SK-MEL-5 (cell line): ENCODE data around the gene ZBTB20. TPM values are rescaled to one million over a fixed set of nuclear protein-coding genes. Genes with fewer than 3 reads are reported as not detected.

Experiments
- DNase-seq: peaks from one replicate; pipeline ENCODE4 v3.0.0-alpha.2; 2016; ENCODE audit warnings: low read depth, low spot score
- in situ Hi-C: cut with HindIII; loops from 2 replicates; pipeline ENCODE4 v1.10.0; 2016; ENCODE audit warnings: low sequenced_read_pairs, high pct_unique_total_duplicates, low pct_unique_long_range_greater_than_20kb
- total RNA-seq: library from RNA; depleted of rRNA; stranded (reverse); fragments of >200 nt; shearing (Covaris generic); gene quantifications from 2 replicates; pipeline ENCODE4 v1.2.3, GENCODE V29; 2014

Gene ZBTB20
- total RNA-seq, 1 experiment from 2014 or later = 2.9 TPM

DNA sequence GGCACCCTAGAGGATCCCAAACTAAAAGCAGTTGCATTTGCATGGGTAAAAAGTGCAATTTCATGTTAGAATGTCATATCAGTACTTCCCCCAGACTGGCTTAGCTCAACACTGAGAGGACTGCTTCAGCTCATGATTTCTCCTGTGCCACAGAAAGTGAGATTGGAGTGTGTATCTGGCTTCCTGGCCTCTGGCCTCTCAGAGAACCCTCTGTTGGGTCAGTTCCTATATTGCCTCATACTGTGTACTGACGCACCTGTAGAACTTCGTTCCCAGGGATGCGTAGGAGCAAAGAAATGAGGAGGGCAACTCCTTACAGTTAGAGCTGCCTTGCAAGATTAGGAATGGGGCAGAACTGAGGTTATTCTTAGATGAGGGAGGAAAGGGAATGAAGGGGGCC lies 512.5 kb downstream of the ZBTB20 start:
- no peak for DNase-seq
- in situ Hi-C loops = no loop called here

GRCh38 chr3:114632757-114633424 lies 514.2 kb downstream of the ZBTB20 start:
- in situ Hi-C loops = no loop called here
- DNase-seq = no peak

DNA sequence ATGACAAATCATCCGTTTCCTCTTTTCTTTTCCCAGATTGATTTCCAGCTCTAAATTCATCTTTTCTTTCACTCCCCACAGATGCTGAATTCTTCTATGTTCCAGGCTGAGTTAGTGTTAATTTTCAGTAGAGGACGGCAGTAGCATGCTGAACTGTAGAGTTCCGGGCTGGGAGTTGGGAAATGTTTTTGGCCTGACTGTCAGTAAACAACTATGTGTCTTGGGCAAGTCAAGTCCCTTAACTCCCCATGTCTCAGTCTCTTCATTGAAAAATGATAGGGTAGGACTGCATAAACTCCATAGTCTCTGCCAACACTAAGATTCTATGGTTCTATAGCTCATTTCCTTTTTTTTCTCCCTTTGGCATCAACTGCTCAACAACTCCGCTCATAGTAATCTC lies 519.3 kb downstream of the ZBTB20 start:
- in situ Hi-C loops = no loop called here
- DNase-seq = no peak

- DNase-seq = no peak
- in situ Hi-C loops = no loop called here
Measured at GRCh38 chr3:114626751-114627150, 520.3 kb downstream of the ZBTB20 start.

DNA sequence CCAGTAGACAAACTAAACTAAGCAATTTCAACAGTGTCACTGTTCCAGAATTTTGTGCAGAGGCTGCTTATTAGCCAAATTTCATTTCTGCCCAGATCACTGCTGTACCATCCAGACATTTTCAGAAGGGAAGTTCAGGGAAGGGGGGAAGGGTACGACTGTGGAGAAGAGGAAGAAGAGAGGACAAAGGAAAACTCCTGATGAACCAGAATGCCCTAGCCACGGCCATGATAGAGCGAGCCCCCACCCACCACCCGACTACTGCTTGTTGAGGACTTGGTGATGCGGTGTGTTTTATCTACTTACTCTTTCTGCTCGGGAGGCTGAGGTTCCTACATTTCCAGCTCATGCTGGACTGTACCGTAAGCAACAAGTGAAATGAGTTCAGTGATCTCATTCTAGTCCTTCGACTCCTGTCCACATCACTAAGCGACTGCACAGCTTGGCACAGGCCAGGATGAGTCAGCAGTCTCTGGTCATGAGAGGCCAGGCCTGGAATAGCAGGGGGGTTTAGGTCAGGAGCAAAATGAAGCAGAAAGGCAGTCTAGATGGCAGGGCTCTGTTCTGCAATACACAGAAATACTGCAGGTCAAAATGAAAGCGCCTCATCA lies 522.4 kb downstream of the ZBTB20 start:
- DNase-seq = peak; percentile 48
- in situ Hi-C loops = no loop called here

DNA sequence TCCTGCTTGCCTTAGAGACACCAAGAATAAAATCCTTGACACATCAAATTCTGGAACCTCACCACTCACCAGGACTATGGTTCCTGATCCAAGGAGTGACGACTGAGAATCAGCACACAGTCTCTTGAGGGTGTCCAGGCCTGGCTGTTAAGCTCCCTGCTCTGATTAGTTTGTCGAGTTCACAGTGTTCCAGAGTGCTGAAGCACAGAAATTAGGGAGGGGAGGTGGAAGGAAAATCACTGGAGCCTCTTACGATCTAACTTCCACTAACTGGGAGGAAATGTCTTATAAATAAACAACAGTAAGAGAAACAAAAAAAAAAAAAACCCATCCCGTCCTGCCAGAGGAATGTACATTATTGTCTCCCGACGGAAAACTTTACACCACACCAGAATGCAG lies 523.0 kb downstream of the ZBTB20 start:
- DNase-seq = no peak
- in situ Hi-C loops = no loop called here

DNA sequence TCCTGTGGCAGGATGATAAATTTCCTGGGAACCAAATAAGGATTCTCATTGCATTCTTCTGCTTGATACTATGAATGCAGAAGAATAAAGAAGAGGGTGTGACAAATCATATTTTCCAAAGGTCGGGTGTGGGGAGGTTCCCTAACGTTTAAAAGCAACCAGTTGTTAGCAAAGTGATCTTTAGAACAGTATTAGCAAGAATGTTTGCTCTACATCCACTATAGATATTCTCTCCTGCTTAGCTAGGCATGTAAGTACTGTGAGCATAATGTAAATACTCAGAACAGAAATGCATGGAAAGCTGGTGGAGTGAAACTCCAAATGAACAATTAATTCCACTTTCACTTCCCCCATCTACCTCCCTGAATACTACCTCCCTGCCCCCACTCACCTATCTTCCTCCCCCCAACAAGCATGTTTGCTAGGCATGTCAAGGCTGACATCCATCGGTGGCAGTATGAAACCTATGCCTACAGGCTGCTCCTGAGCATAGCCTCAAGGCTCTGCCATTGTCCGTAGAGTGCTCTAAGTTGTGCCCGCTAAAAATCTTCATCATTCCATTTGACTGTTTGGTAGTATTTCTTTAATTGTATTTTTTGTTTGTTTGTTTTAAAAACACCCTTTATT lies 523.6 kb downstream of the ZBTB20 start:
- in situ Hi-C loops = no loop called here
- DNase-seq = no peak

GRCh38 chr3:114622001-114622400 lies 525.1 kb downstream of the ZBTB20 start:
- in situ Hi-C loops = no loop called here
- no peak for DNase-seq

- no peak for DNase-seq
- in situ Hi-C loops = no loop called here
Measured at GRCh38 chr3:114619771-114620170, 527.3 kb downstream of the ZBTB20 start.

- DNase-seq = no peak
- in situ Hi-C loops = no loop called here
Measured at GRCh38 chr3:114615523-114616085, 531.5 kb downstream of the ZBTB20 start.

DNA sequence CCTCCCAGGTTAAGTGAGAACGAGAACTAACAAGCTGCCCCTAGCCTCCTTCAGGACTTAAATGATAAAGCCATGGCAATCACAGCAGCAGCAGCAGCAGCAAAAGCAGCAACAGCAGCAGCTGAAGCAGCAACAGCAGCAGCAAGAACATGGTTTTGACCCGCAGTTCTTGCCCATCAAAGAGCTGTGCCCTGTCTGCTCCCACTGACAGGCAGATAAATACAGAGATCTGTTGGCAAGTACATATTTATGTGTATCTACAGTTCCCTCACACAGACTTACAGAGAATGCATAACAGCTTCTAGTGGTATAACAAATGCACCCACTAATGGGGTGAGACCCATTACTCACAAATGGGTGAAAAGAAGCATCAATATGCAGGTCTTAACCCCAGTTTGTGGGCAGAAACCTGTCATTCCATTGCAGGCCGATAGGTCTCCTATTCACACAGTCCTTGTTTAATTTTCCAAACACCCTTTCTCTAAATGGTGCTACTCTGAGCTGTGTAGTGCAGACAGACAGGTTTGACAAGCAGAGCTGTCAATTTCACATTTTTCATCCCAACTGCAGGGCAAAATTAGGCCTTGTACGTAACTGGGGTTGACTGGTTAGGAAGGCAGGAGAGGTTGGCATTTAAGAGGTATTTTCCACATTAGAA lies 537.0 kb downstream of the ZBTB20 start:
- in situ Hi-C loops = no loop called here
- DNase-seq = no peak

- DNase-seq = no peak
Measured at GRCh38 chr3:114608293-114608692, 538.8 kb downstream of the ZBTB20 start.

DNA sequence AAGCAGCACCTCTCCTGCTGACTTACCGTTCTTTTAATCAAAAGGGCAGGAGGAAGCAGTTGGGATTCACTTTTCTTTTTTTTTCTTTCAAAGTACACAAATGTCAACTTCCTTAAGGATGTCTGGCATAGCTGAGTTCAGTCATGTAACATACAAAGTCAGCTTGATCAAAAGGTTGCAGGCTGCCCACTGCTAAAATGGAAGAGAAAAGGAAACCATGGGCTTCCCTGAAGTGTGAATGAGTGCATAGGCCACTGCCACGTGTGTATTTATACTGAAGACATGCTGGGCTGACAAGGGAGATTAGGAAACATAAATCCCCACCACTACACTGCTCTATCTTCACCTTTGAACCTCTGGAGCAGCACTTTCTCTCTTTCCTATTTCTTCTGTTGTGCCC lies 540.8 kb downstream of the ZBTB20 start:
- in situ Hi-C loops = no loop called here
- DNase-seq = no peak

More at GRCh38 chr3:114608293-114608692, 538.8 kb downstream of the ZBTB20 start:
- in situ Hi-C loops = no loop called here

- in situ Hi-C loops = no loop called here
- no peak for DNase-seq
Measured at GRCh38 chr3:114600571-114600970, 546.5 kb downstream of the ZBTB20 start.

GRCh38 chr3:114597871-114598270 lies 549.2 kb downstream of the ZBTB20 start:
- peak; percentile 53 for DNase-seq
- in situ Hi-C loops = no loop called here

DNA sequence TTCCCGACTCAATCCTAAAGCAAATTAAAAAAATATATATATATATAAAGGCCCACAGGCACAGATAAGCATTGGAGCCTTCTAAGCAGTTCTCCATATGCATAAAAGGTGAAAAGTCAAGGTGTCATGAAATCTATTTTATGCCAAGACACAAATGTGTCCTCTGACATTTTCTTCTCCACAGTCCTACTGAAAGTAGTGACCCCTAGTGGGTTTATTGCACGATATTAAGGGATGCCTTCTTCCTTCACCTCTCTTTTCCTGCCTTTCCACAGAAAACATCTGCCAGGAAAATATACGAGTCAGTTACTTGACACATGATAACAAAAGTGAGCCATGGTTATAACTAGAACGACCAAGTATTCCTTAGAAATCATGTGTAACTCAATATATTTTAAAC lies 550.1 kb downstream of the ZBTB20 start:
- in situ Hi-C loops = no loop called here
- DNase-seq = peak; percentile 35

DNA sequence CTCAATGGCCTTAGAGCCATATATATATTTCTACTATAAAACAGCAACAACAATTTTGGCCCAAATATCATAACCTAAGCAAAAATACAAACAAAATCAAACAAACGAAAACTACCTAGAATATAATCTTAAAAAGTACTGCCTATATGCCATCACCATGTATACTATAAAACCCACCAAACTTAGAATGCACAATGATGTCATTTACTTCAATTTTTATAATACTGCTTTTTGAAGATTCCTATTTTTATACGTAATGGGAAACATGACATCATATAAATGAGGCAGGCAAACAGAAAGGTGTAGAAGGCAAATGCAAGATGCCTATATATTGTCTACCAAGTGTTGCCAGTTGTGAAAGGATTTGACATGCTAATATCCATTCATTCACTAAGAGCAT lies 550.9 kb downstream of the ZBTB20 start:
- in situ Hi-C loops = no loop called here
- DNase-seq = no peak

- in situ Hi-C loops = no loop called here
- no peak for DNase-seq
Measured at GRCh38 chr3:114595522-114596028, 551.5 kb downstream of the ZBTB20 start.
